ENCODE measurements around the gene MAFG. TPM values are rescaled to one million over a fixed set of nuclear protein-coding genes. Genes with fewer than 3 reads are reported as not detected.

Gene MAFG
- total and polyA plus RNA-seq, 9 of the 15 experiments (the other 6 are each of a cell fraction or from before 2014, with no cell fraction given), result 1.1 to 58.1 (median 24.9) TPM

DNA sequence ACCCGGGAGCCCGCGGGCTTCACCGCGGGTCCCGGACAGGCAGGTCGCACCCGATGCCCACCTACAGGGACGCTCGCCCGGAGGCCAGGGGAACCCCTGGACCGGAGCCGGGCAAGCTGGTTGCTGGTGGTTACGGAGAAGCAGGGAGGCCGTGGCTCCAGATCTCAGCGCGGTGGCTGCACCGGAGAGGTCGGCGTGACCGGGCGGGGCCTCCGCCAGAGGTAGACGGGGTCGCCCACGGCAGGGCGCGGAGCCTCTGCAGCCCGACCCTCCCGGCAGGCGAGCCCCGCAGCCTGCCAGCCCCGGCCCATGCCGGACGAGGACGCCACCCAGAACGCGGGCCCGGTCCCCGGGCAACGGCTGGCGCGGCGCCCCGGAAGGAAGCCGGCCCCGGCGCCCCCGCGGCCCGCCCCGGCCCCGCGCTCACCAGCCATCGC is 16.7 kb downstream of the MAFG start:
- ChIA-PET POLR2A (interaction anchor here (0.6 to 5.4 kb wide), 8 partner anchors 8 to 112 kb away, joined by 3 to 46 read pairs (median 3); partner anchors contain the start of genes CENPX and NPB), CTCF (ENCODE audit: low intra/inter-chr PET ratio) (interaction anchor here (0.6 kb wide), 1 partner anchor 280 kb away, joined by 3 read pairs; no protein-coding TSS in a partner anchor)
- peak overlapping the region; percentile 82 for H3K4me2 ChIP-seq (ENCODE audit: insufficient read depth, low read length)
- intact Hi-C loops (cut with micrococcal nuclease), result no loop called here
- peaks cover 84% of the 10 kb centered on the region; the same call in 2 of the 3 replicates for H3K36me3 ChIP-seq (ENCODE audit: control insufficient read depth, insufficient read depth, low read length)
- no TSS peak for BruUV-seq (replicated peaks)
- in situ Hi-C loops (cut with MboI), result no loop called here
- H3K27me3 ChIP-seq (ENCODE audit: control insufficient read depth in 2 of 2, insufficient read depth in 2 of 2, low read length in 2 of 2), result no peaks in the 10 kb centered on the region
- H3K9me1 ChIP-seq (ENCODE audit: control insufficient read depth, insufficient read depth, low read length), result peaks cover 6% of the 10 kb centered on the region
- H3K27ac ChIP-seq (ENCODE audit: extremely low read depth, low read depth, low read length), result peak overlapping the region; percentile 78
- no peak; the same call in 2 of the 3 replicates for ATAC-seq
- H3K9ac ChIP-seq (ENCODE audit: insufficient read depth in 1 of 2, low read depth in 2 of 2, low read length in 2 of 2), result peak overlapping the region; percentile 61 to 99
- no peak overlapping the region for H2AFZ ChIP-seq (ENCODE audit: low read depth, low read length)
- H3K4me1 ChIP-seq (replicated peaks in 1 of 2; ENCODE audit: control insufficient read depth in 2 of 2, insufficient read depth in 2 of 2, low read length in 2 of 2), result peaks cover 31 to 93% of the 10 kb centered on the region in 2 experiments
- H3K79me2 ChIP-seq (ENCODE audit: control insufficient read depth, insufficient read depth, low read length), result peaks cover 27% of the 10 kb centered on the region
- no peaks in the 10 kb centered on the region for H3K9me3 ChIP-seq (replicated peaks; ENCODE audit: control insufficient read depth, insufficient read depth, low read depth, low read length)
- peaks cover 14% of the 10 kb centered on the region for H4K20me1 ChIP-seq (replicated peaks; ENCODE audit: control insufficient read depth, insufficient read depth, low read length)
- under 1% methylated on average over 27 of the region's 55 CpGs for WGBS (ENCODE audit: insufficient coverage, low coverage, missing lambda C conversion rate)
- peak overlapping the region; percentile 93 for H3K4me3 ChIP-seq
- DNase-seq (ENCODE audit: extremely low read depth in 1 of 4, low spot score in 3 of 4), result peak in 1 of 4 experiments; percentile 45
- FAIRE-seq, result no peak
- TF ChIP-seq CHD2 (IDR thresholded peaks at IDR 0.05; ENCODE audit: low read depth, low read length) (no peak), MAFG (tag; conservative IDR thresholded peaks at IDR 0.05) (no peak), HMGN3 (IDR thresholded peaks at IDR 0.05; ENCODE audit: borderline replicate concordance, extremely low read depth, insufficient read length, low read depth, low read length) (peak; percentile 34), HNRNPL (IDR thresholded peaks at IDR 0.05; ENCODE audit: low read depth, low read length) (peak; percentile 66; the same call in 1 of the 2 replicates), REST (IDR thresholded peaks at IDR 0.05; ENCODE audit: borderline replicate concordance) (no peak), REST (CRISPR knock-in tag; IDR thresholded peaks at IDR 0.05; ENCODE audit: low read depth) (no peak), NR2C2 (CRISPR knock-in tag; IDR thresholded peaks at IDR 0.05) (no peak), NR2C2 (tag; IDR thresholded peaks at IDR 0.05) (peak; percentile 87), HDAC1 (IDR thresholded peaks at IDR 0.05) (peak in 1 of 2 experiments; percentile 36; a peak in 1 of 4 replicates), MED1 (CRISPR knock-in tag; IDR thresholded peaks at IDR 0.05; ENCODE audit: borderline replicate concordance) (no peak)
- TF ChIP-seq, protein P1, sequence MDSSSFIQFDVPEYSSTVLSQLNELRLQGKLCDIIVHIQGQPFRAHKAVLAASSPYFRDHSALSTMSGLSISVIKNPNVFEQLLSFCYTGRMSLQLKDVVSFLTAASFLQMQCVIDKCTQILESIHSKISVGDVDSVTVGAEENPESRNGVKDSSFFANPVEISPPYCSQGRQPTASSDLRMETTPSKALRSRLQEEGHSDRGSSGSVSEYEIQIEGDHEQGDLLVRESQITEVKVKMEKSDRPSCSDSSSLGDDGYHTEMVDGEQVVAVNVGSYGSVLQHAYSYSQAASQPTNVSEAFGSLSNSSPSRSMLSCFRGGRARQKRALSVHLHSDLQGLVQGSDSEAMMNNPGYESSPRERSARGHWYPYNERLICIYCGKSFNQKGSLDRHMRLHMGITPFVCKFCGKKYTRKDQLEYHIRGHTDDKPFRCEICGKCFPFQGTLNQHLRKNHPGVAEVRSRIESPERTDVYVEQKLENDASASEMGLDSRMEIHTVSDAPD (CRISPR knock-in tag; IDR thresholded peaks at IDR 0.05), result no peak
- TF ChIP-seq, protein P2, sequence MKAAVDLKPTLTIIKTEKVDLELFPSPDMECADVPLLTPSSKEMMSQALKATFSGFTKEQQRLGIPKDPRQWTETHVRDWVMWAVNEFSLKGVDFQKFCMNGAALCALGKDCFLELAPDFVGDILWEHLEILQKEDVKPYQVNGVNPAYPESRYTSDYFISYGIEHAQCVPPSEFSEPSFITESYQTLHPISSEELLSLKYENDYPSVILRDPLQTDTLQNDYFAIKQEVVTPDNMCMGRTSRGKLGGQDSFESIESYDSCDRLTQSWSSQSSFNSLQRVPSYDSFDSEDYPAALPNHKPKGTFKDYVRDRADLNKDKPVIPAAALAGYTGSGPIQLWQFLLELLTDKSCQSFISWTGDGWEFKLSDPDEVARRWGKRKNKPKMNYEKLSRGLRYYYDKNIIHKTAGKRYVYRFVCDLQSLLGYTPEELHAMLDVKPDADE (conservative IDR thresholded peaks at IDR 0.05; ENCODE audit: control insufficient read depth, low read depth, low read length), result 0 out of 2 replicates have a peak, but pooled peaks have one; percentile 45
